ENCODE data around the gene PLCB1. TPM values are rescaled to one million over a fixed set of nuclear protein-coding genes. Genes with fewer than 3 reads are reported as not detected.
A peak's percentile ranks its signal among the peaks of the same experiment; 100 is the strongest.

Gene PLCB1
- total RNA-seq, 1 donor, result 14.6 TPM

DNA sequence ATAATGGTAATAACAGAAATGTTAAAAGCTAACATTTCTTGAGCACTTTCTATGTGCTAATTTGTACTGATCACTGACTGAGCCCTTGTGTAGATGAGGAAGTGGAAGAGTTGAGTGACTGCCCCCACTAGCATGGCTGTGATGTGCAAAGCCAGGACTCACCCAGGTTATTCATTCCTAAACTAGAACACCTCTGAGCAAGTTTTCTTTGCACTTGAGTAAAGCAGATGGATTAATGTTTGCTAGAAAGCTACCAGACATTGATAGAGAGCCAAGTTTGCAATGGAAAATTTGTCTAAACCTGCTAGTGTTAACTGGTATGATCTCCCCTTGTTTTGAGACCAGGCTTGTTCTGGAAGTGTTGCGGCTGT, 469.5 kb downstream of the PLCB1 start:
- peaks cover 14% of the 10 kb centered on the region for H3K4me1 ChIP-seq (ENCODE audit: insufficient read depth, low read length)
- H3K4me3 ChIP-seq (ENCODE audit: low read length), result no peak overlapping the region
- H3K9me3 ChIP-seq (ENCODE audit: low read depth, low read length), result no peaks in the 10 kb centered on the region
- H3K27me3 ChIP-seq (ENCODE audit: insufficient read depth, low read length), result no peaks in the 10 kb centered on the region

DNA sequence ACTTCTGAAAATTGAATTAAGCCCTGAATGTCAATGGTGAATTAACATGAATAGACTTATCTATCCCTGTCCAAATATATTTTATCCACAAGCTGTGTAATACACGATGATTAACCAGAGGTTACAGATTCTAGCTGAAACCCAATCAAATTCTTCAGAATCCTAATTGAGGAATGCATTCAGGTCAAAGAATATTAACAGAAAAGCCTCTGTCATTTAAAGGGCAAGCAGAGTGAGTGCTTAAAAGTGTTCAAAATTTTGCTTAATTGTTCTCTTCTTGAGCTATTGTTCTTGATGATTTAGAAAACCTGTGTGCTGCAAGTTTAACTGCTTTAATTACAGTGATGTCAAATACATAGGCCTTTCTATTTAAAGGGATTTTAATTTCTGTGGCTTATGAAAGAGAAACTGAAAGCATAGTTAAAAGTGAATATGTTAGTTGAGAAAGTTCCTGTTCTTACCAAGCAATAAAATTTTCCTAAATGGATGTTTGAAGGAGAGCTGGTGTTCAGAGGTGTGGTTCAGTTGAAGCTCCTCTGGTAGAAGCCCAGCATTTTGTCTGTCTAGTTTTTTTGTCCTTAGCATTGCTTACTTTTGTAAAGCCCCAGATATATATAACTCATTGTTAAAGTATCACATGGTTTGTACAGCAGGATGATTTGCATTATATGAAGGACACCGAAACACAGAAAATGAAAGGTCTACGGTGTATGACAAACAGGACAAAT, 470.5 kb downstream of the PLCB1 start:
- no peaks in the 10 kb centered on the region for H3K9me3 ChIP-seq (ENCODE audit: low read depth, low read length)
- H3K4me1 ChIP-seq (ENCODE audit: insufficient read depth, low read length), result peaks cover 14% of the 10 kb centered on the region
- peak overlapping the region; percentile 12 for H3K4me3 ChIP-seq (ENCODE audit: low read length)
- no peaks in the 10 kb centered on the region for H3K27me3 ChIP-seq (ENCODE audit: insufficient read depth, low read length)

DNA sequence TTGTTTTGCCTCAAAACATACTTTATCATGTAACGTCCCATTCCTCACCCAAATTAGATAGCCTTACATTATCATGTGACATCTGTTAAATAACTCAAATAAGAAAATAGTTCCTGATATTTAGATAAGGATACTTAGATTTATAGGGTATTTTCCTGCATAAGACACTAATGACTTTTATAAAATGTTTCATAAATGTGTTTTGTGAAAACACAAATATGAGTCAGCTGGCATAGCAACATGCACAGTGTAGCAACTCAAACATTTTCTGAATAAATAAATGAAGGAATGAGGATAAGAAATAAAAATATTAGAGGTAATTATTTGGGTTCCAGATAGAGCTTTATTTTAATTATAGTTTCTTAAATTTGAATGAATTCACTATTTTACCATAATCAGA, 476.4 kb downstream of the PLCB1 start:
- Histone ChIP-seq H3K9me3 (ENCODE audit: low read depth, low read length) (no peaks in the 10 kb centered on the region), H3K27me3 (ENCODE audit: insufficient read depth, low read length) (no peaks in the 10 kb centered on the region), H3K4me3 (ENCODE audit: low read length) (no peak overlapping the region), H3K4me1 (ENCODE audit: insufficient read depth, low read length) (peaks cover 1% of the 10 kb centered on the region)

DNA sequence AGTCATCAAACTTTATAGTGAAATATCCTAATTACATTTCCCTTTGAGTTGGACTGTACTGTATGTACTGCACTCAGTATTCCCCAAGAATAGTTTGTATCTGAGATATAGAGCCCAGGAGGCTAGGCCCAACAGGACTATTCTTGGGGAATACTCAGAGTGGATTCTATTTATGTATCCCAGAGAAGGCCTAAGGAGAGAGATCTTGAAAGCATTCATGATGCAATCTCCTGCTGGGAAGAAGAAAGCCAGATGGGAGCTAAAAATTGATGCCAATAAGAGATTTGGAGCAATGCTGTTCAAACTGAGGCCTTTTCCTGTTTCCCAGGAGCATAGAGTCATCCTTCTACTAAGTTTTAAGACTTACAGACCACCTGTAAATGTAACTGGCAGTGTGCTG, 484.7 kb downstream of the PLCB1 start:
- Histone ChIP-seq H3K9me3 (ENCODE audit: low read depth, low read length) (no peaks in the 10 kb centered on the region), H3K4me1 (ENCODE audit: insufficient read depth, low read length) (no peaks in the 10 kb centered on the region), H3K27me3 (ENCODE audit: insufficient read depth, low read length) (no peaks in the 10 kb centered on the region), H3K4me3 (ENCODE audit: low read length) (no peak overlapping the region)

DNA sequence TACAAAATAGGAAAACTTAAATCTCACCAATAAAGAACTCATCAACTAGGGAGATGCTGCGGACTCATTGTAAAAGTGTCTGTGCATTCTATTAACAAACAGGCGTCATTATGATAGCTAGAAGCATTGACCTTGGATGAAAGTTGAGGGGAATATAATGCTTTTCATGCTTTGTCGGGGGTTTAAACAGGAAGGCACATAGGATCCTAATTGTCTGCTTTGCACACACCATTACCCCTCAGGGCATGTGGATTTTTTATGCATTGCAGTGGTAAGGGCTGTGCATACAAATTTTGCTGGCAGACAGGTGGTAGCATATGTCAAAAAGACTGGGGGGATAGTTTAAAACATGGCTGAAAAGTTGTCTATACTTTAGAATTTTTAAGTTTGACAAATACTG, 488.9 kb downstream of the PLCB1 start:
- Histone ChIP-seq H3K27me3 (ENCODE audit: insufficient read depth, low read length) (no peaks in the 10 kb centered on the region), H3K9me3 (ENCODE audit: low read depth, low read length) (no peaks in the 10 kb centered on the region), H3K4me1 (ENCODE audit: insufficient read depth, low read length) (no peaks in the 10 kb centered on the region), H3K4me3 (ENCODE audit: low read length) (no peak overlapping the region)

DNA sequence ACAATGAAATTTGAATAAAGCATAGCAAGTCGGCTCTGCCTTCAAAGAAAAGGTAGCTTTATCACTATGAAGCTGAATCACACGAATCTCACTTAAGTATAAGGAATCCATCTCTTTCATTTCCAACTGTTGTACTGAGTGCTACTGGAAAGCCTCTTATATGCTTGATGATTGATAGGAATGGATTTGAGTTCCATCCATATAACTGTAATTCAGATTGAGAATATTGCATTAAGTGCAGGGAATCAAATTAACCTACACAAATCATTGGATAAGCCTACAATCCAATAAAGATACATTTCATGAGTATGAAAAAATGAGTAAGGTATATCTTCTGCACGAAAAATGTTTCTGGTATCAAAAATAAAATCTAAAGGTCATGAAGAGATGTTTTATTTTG, 492.0 kb downstream of the PLCB1 start:
- Histone ChIP-seq H3K9me3 (ENCODE audit: low read depth, low read length) (no peaks in the 10 kb centered on the region), H3K4me1 (ENCODE audit: insufficient read depth, low read length) (no peaks in the 10 kb centered on the region), H3K27me3 (ENCODE audit: insufficient read depth, low read length) (no peaks in the 10 kb centered on the region), H3K4me3 (ENCODE audit: low read length) (no peak overlapping the region)

DNA sequence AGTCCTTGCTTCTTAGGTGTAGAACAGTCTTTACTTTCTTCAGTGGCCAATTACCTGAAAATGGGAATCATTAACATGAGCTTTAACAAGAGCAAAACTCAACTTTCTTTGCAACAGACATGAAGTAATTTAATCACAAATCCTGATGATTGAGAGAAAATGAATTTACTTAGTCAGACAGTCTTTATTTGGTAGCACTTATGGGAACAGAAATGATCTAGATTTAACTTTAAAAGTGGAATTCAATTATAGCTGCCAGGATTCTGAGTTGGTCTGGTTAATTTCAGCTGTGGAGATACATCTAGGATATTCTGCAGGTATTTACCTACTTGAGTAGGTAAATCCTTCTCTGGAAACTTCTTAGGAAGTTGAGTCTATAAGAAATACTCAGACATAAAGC, 492.6 kb downstream of the PLCB1 start:
- Histone ChIP-seq H3K4me3 (ENCODE audit: low read length) (no peak overlapping the region), H3K27me3 (ENCODE audit: insufficient read depth, low read length) (no peaks in the 10 kb centered on the region), H3K9me3 (ENCODE audit: low read depth, low read length) (no peaks in the 10 kb centered on the region), H3K4me1 (ENCODE audit: insufficient read depth, low read length) (no peaks in the 10 kb centered on the region)

DNA sequence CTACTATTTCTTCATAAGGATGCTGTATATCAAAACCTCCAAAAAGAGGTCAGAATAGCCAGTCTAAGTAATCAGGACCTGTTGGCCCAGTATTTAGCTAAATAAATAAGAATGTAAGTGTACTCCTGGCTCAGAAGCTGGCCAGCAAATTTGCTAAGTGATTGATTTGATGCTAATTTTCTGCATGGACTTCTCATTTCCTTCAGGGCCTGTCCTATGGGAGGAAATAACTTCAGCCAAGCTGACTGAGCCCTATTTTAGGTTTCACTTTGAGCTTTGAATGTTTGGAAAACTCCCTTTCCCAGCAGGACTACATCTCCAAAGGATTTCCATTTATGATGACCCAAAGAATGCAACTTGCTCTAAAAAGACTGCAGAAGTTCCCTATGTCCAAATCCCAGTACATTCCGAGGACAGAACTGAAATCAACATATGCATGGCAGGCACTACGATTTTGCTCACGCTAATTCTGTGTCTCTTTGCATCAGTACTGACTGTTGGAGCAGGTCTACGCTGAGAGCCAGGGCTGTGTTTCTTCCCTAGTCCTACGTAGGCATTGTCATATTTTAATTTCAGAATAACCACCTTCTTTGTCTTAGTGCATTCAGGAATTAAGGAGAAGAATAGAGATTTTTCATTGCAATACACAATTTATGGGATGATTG, 495.4 kb downstream of the PLCB1 start:
- no peaks in the 10 kb centered on the region for H3K27me3 ChIP-seq (ENCODE audit: insufficient read depth, low read length)
- no peak overlapping the region for H3K4me3 ChIP-seq (ENCODE audit: low read length)
- H3K4me1 ChIP-seq (ENCODE audit: insufficient read depth, low read length), result no peaks in the 10 kb centered on the region
- no peaks in the 10 kb centered on the region for H3K9me3 ChIP-seq (ENCODE audit: low read depth, low read length)

DNA sequence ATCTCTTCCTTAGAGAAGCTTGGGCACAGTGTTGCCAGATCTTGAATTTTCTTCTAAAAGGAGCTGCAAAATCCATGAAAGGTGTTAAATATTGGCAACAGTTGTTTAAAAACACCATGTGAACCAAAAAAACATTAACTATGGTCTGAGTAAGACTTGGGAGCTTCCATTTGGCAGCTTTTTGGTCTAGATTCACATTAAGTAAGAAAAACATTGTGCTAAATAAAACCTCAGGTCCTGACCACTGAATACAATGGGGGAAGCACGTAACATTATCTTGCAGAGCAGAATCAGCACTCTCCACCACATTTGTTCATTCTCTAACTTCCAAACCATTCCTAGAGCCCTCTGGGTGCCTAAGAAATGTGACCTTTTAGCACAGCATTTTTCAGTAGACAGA, 499.2 kb downstream of the PLCB1 start:
- Histone ChIP-seq H3K27me3 (ENCODE audit: insufficient read depth, low read length) (no peaks in the 10 kb centered on the region), H3K9me3 (ENCODE audit: low read depth, low read length) (no peaks in the 10 kb centered on the region), H3K4me3 (ENCODE audit: low read length) (no peak overlapping the region), H3K4me1 (ENCODE audit: insufficient read depth, low read length) (no peaks in the 10 kb centered on the region)

DNA sequence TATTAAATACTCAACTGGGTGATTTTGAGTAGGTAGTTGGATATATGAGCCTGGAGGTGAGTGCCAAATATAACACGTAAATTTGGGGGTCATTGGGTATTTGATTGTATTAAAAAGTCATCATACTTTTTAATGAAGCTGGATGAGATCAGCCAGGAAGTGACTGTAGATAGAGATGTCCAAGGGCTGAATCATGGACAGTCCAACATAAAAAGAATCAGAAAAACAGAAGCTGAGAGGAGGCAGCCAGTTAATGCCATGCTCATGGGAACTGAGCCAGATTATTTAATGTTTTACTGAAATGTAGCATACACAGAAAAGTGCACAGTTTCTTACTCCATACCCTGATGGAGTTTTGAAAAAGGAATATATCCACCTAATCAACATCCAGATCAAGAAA, 501.3 kb downstream of the PLCB1 start:
- Histone ChIP-seq H3K27me3 (ENCODE audit: insufficient read depth, low read length) (no peaks in the 10 kb centered on the region), H3K4me1 (ENCODE audit: insufficient read depth, low read length) (no peaks in the 10 kb centered on the region), H3K4me3 (ENCODE audit: low read length) (no peak overlapping the region), H3K9me3 (ENCODE audit: low read depth, low read length) (no peaks in the 10 kb centered on the region)

DNA sequence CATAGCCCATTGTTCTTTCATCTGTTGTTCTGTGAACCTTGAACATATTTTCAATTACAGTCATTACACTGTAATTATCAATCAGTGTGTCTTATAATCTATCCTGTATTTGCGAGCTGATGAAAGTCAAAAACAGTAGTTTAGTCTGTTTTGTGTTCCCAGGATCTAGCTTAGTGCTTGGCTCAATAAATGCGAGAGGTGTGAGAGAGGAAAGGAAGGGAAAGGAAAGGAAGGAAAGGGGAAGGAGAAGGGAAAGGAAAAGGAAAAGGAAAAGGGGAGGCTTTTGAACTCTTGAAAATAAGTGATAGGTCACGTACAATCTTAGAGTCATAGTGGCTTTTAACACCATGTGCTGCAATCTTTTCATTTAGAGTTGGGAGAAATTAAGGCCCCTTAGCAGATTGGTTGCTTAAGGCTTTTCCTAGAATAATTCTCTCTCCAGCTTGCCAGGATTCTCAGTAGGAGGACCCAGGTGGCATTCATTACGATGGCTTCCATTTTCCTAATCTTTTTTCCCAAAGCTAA, 503.0 kb downstream of the PLCB1 start:
- no peaks in the 10 kb centered on the region for H3K27me3 ChIP-seq (ENCODE audit: insufficient read depth, low read length)
- no peaks in the 10 kb centered on the region for H3K4me1 ChIP-seq (ENCODE audit: insufficient read depth, low read length)
- H3K4me3 ChIP-seq (ENCODE audit: low read length), result no peak overlapping the region
- H3K9me3 ChIP-seq (ENCODE audit: low read depth, low read length), result no peaks in the 10 kb centered on the region

DNA sequence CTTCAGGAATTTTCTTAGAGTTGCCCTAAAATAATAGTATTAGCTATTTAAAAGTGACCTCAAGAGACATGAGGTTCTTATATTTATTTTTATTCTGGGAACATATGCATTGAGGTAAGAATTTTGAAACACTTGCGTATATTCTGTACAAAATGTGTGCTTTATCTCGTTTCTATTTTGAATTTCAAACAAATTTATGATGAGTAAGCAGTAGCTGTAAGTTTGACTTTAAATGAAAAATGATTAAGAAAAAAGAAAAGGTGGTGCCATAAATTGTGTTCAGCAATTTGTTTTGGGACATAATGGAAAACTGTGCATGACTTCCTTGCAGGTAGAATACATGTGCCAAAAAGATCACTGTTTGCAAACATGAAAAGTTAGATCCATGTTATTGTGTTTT, 503.8 kb downstream of the PLCB1 start:
- Histone ChIP-seq H3K4me1 (ENCODE audit: insufficient read depth, low read length) (no peaks in the 10 kb centered on the region), H3K4me3 (ENCODE audit: low read length) (no peak overlapping the region), H3K9me3 (ENCODE audit: low read depth, low read length) (no peaks in the 10 kb centered on the region), H3K27me3 (ENCODE audit: insufficient read depth, low read length) (no peaks in the 10 kb centered on the region)

DNA sequence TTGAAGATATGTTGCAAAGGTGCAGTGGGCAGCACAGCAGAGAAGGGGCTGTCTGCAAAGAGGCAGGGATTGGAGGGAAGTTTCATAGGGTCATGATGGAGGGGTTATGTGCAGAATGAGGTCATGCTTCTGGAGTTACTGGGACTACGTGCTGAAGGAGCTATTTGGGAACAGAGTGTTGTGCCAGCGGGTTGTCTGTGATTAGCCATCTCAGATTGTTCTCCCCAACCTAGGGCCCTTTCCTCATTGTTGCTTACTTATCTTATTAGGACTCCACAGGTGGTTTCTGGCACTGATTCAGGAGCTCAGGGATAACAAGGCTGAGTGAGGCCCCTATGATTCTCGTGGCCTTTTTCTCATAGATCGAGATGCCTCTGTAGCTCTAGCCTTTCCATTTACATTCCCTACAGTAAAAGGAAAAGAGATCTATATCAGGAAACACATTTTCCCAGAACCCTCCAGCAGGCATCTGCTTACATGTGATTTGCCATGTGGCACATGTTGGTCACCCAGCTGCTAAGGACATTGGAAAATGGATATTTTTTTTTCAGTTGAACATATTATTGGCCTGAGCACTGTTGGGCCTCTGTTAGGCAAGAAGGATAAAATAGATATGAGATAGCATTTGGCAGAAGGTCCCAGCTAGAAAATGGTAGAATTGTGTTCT, 507.2 kb downstream of the PLCB1 start:
- no peaks in the 10 kb centered on the region for H3K27me3 ChIP-seq (ENCODE audit: insufficient read depth, low read length)
- no peak overlapping the region for H3K4me3 ChIP-seq (ENCODE audit: low read length)
- H3K4me1 ChIP-seq (ENCODE audit: insufficient read depth, low read length), result no peaks in the 10 kb centered on the region
- H3K9me3 ChIP-seq (ENCODE audit: low read depth, low read length), result no peaks in the 10 kb centered on the region

DNA sequence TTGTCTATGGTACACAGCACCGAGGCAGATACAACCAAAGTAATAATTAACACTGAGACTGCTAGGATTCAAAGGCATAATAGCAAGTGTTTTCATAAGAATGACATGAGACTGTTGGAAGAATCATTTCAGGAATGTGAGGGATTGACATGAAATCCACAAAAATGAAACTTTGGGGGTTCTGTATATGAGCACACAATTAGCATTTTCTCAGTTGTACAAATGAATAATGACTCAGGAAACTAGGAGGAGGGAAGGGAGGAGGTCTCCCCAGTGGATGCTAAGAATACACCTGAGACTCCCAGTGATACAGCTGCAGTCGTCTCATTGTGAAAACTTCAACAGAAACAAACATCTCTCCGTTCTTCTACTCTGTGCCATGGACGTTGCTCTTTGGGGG, 508.4 kb downstream of the PLCB1 start:
- H3K4me1 ChIP-seq (ENCODE audit: insufficient read depth, low read length), result no peaks in the 10 kb centered on the region
- no peaks in the 10 kb centered on the region for H3K9me3 ChIP-seq (ENCODE audit: low read depth, low read length)
- H3K27me3 ChIP-seq (ENCODE audit: insufficient read depth, low read length), result no peaks in the 10 kb centered on the region
- no peak overlapping the region for H3K4me3 ChIP-seq (ENCODE audit: low read length)

DNA sequence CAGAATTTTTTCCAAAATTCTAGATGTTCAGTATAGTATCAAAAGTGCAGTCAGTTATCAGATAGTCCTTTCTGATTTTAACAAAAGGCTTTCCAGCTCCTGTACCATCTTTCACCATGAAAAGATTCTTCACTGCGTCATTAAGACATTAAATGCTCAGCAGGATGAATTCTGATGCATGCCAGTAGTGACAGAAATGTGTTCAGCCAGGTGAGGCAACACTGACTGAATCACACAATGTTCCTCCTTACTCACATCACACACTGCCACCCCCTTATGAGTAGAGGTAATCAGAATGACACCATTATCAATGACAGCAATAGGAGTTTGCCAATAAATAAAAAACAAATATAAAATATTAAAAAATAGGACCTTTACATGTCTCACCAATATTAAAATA, 510.2 kb downstream of the PLCB1 start:
- no peaks in the 10 kb centered on the region for H3K4me1 ChIP-seq (ENCODE audit: insufficient read depth, low read length)

More for the DNA sequence above, 510.2 kb downstream of the PLCB1 start:
- no peak overlapping the region for H3K4me3 ChIP-seq (ENCODE audit: low read length)
- H3K9me3 ChIP-seq (ENCODE audit: low read depth, low read length), result no peaks in the 10 kb centered on the region
- H3K27me3 ChIP-seq (ENCODE audit: insufficient read depth, low read length), result no peaks in the 10 kb centered on the region

Data from mononuclear cell (primary cell).